GM19025 (cell line): ENCODE data around the gene S1PR3.

Experiments used
- ATAC-seq: cut with Tn5 transposase; IDR thresholded peaks from one replicate; pipeline ENCODE4 v1.9.1; 2021; ENCODE audit warnings: mild to moderate bottlenecking, low read depth, moderate library complexity; ENCODE audit not compliant: unreplicated experiment

Gene S1PR3

GRCh38 chr9:89006267-89006666, 15.0 kb downstream of the S1PR3 start:
- ATAC-seq: no peak

GRCh38 chr9:89006996-89007967, 16.0 kb downstream of the S1PR3 start:
- no peak for ATAC-seq

GRCh38 chr9:89008055-89008743, 16.9 kb downstream of the S1PR3 start:
- ATAC-seq: no peak

GRCh38 chr9:89008744-89009545, 17.7 kb downstream of the S1PR3 start:
- ATAC-seq: no peak

- no peak for ATAC-seq
Measured at GRCh38 chr9:89009546-89009840, 18.2 kb downstream of the S1PR3 start.

GRCh38 chr9:89010056-89010455, 18.8 kb downstream of the S1PR3 start:
- no peak for ATAC-seq

GRCh38 chr9:89010526-89011111, 19.4 kb downstream of the S1PR3 start:
- ATAC-seq: no peak

GRCh38 chr9:89011683-89012082, 20.4 kb downstream of the S1PR3 start:
- no peak for ATAC-seq

- no peak for ATAC-seq
Measured at GRCh38 chr9:89012294-89013042, 21.2 kb downstream of the S1PR3 start.

GRCh38 chr9:89013660-89014059, 22.4 kb downstream of the S1PR3 start:
- no peak for ATAC-seq

- ATAC-seq: no peak
Measured at GRCh38 chr9:89014153-89014552, 22.9 kb downstream of the S1PR3 start.

- ATAC-seq: no peak
Measured at GRCh38 chr9:89015336-89015735, 24.1 kb downstream of the S1PR3 start.

- ATAC-seq: no peak
Measured at GRCh38 chr9:89020754-89021153, 29.5 kb downstream of the S1PR3 start.

- no peak for ATAC-seq
Measured at GRCh38 chr9:89021154-89021803, 30.0 kb downstream of the S1PR3 start.

- ATAC-seq: no peak
Measured at GRCh38 chr9:89022001-89022759, 30.9 kb downstream of the S1PR3 start.

- no peak for ATAC-seq
Measured at GRCh38 chr9:89022902-89023301, 31.6 kb downstream of the S1PR3 start.

GRCh38 chr9:89023740-89024139, 32.5 kb downstream of the S1PR3 start:
- ATAC-seq: no peak

- no peak for ATAC-seq
Measured at GRCh38 chr9:89024727-89025126, 33.5 kb downstream of the S1PR3 start.

GRCh38 chr9:89025553-89025952, 34.3 kb downstream of the S1PR3 start:
- ATAC-seq: no peak
